B cell (primary cell): ENCODE results near the gene SRBD1.

Experiments
- CTCF ChIP-seq: fragments of 200-600 bp; IDR thresholded peaks from one replicate; pipeline ENCODE4 v1.8.0; 2022; ENCODE audit warnings: antibody characterized with exemption, mild to moderate bottlenecking
- EZH2 ChIP-seq: IDR thresholded peaks from 2 replicates; pipeline ENCODE4 v1.6.1; 2012; ENCODE audit warnings: borderline replicate concordance, low read depth, mild to moderate bottlenecking, moderate library complexity, low read length; ENCODE audit not compliant: insufficient read depth, poor library complexity, severe bottlenecking

- no peak for TF ChIP-seq CTCF
- no peak for TF ChIP-seq EZH2
Measured at GRCh38 chr2:45469314-45470099, 141.6 kb downstream of the SRBD1 start.
